GM21390 (cell line): ENCODE measurements around the gene HOMER1.

ENCODE experiments used
- ATAC-seq: cut with Tn5 transposase; IDR thresholded peaks from one replicate; pipeline ENCODE4 v1.9.1; 2021; ENCODE audit not compliant: unreplicated experiment

HOMER1 gene

GRCh38 chr5:79329453-79329852 lies 184.5 kb downstream of the HOMER1 start:
- ATAC-seq = no peak
